DOHH2 (cell line): ENCODE results near the gene CAPN11.
A peak's percentile ranks its signal among the peaks of the same experiment; 100 is the strongest.

ENCODE experiments used
- H3F3A ChIP-seq: fragments of 200-600 bp; sonication (generic), shearing (Covaris generic); 2 replicates; pipeline ENCODE4 v1.6.0; 2016; ENCODE audit warnings: antibody characterized with exemption, mild to moderate bottlenecking; ENCODE audit not compliant: control insufficient read depth, insufficient read depth
- H3K27ac ChIP-seq: fragments of 200-600 bp; sonication (generic); 2 replicates; pipeline ENCODE4 v1.5.1; 2014; ENCODE audit warnings: low read depth, mild to moderate bottlenecking, low read length, moderate library complexity
- H3K27me3 ChIP-seq: fragments of 200-600 bp; sonication (generic); 2 replicates; pipeline ENCODE4 v1.6.1; 2014; ENCODE audit warnings: mild to moderate bottlenecking, low read length, mixed read lengths; ENCODE audit not compliant: control insufficient read depth
- H3K36me3 ChIP-seq: fragments of 200-600 bp; sonication (generic); 2 replicates; pipeline ENCODE4 v1.6.1; 2014; ENCODE audit warnings: mild to moderate bottlenecking, low read length, moderate library complexity, mixed read lengths; ENCODE audit not compliant: control insufficient read depth
- H3K4me1 ChIP-seq: fragments of 200-600 bp; sonication (generic); 2 replicates; pipeline ENCODE4 v1.6.1; 2014; ENCODE audit warnings: mild to moderate bottlenecking, low read length, mixed read lengths; ENCODE audit not compliant: control insufficient read depth
- H3K4me2 ChIP-seq: fragments of 200-600 bp; sonication (generic); 2 replicates; pipeline ENCODE4 v1.6.0; 2014; ENCODE audit warnings: mild to moderate bottlenecking, low read length, moderate library complexity
- H3K4me3 ChIP-seq: fragments of 200-600 bp; sonication (generic); 2 replicates; pipeline ENCODE4 v1.5.1; 2014; ENCODE audit warnings: mild to moderate bottlenecking, low read length, mixed read lengths
- H3K79me2 ChIP-seq: fragments of 200-600 bp; sonication (generic); 2 replicates; pipeline ENCODE4 v1.6.1; 2014; ENCODE audit warnings: mild to moderate bottlenecking, low read length, mixed read lengths; ENCODE audit not compliant: control insufficient read depth
- H3K9me2 ChIP-seq: fragments of 200-600 bp; sonication (generic); replicated peaks from 2 replicates; pipeline ENCODE4 v1.6.1; 2014; ENCODE audit warnings: mild to moderate bottlenecking, low read length, mixed read lengths; ENCODE audit not compliant: control insufficient read depth
- H3K9me3 ChIP-seq: fragments of 200-600 bp; sonication (generic); 2 replicates; pipeline ENCODE4 v1.6.1; 2014; ENCODE audit warnings: antibody characterized with exemption, low read length, mixed read lengths; ENCODE audit not compliant: control insufficient read depth, insufficient read depth
- H4K20me1 ChIP-seq: fragments of 200-600 bp; sonication (generic); 2 replicates; pipeline ENCODE4 v1.6.0; 2014; ENCODE audit warnings: low read depth, mild to moderate bottlenecking, antibody characterized with exemption, low read length, moderate library complexity; ENCODE audit not compliant: control insufficient read depth, insufficient read depth
- CTCF ChIP-seq: fragments of 200-600 bp; sonication (generic); IDR thresholded peaks from one replicate; pipeline ENCODE4 v1.5.1; 2014; ENCODE audit warnings: antibody characterized with exemption, mild to moderate bottlenecking, low read depth, low read length; ENCODE audit not compliant: poor library complexity, severe bottlenecking
- EZH2phosphoT487 ChIP-seq: fragments of 200-600 bp; sonication (generic); IDR thresholded peaks from 2 replicates; pipeline ENCODE4 v1.6.1; 2017; ENCODE audit warnings: borderline replicate concordance, mild to moderate bottlenecking, antibody characterized with exemption, low read length, moderate library complexity, mixed read lengths

CAPN11 gene

GRCh38 chr6:44123544-44123943 is 35.1 kb upstream of the CAPN11 start:
- no peak for TF ChIP-seq CTCF
- no peak for TF ChIP-seq EZH2phosphoT487
- peaks cover 62% of the 10 kb centered on the region for H3K4me1 ChIP-seq
- H3K9me3 ChIP-seq: no peaks in the 10 kb centered on the region
- H3K79me2 ChIP-seq: peaks cover 92% of the 10 kb centered on the region
- no peaks in the 10 kb centered on the region for H3K9me2 ChIP-seq
- no peaks in the 10 kb centered on the region for H3F3A ChIP-seq
- peak overlapping the region; percentile 19 for H3K4me3 ChIP-seq
- H4K20me1 ChIP-seq: peaks cover 48% of the 10 kb centered on the region
- H3K4me2 ChIP-seq: peak overlapping the region; percentile 72
- peaks cover 60% of the 10 kb centered on the region for H3K36me3 ChIP-seq
- no peak overlapping the region for H3K27ac ChIP-seq
- H3K27me3 ChIP-seq: peaks cover 3% of the 10 kb centered on the region; the same call in 1 of the 2 replicates

GRCh38 chr6:44126320-44127149 is 32.1 kb upstream of the CAPN11 start:
- peaks cover 5% of the 10 kb centered on the region; the same call in 1 of the 2 replicates for H3K27me3 ChIP-seq
- no peaks in the 10 kb centered on the region for H3K9me2 ChIP-seq
- H3K4me3 ChIP-seq: peak overlapping the region; percentile 98
- 0 out of 2 replicates have a peak, but pooled peaks cover 4% of the 10 kb centered on the region for H3F3A ChIP-seq
- H3K27ac ChIP-seq: peak overlapping the region; percentile 28; the same call in 1 of the 2 replicates
- peaks cover 43% of the 10 kb centered on the region for H3K36me3 ChIP-seq
- H3K9me3 ChIP-seq: no peaks in the 10 kb centered on the region
- TF ChIP-seq CTCF: no peak
- no peak for TF ChIP-seq EZH2phosphoT487
- peak overlapping the region; percentile 72 for H3K4me2 ChIP-seq
- H3K4me1 ChIP-seq: peaks cover 57% of the 10 kb centered on the region
- H3K79me2 ChIP-seq: peaks cover 62% of the 10 kb centered on the region
- peaks cover 37% of the 10 kb centered on the region for H4K20me1 ChIP-seq

- Histone ChIP-seq H3K9me3 (no peaks in the 10 kb centered on the region), H3K27me3 (peaks cover 5% of the 10 kb centered on the region; the same call in 1 of the 2 replicates), H3K4me3 (peak within 1 kb of the TSS; percentile 98), H3K79me2 (peaks cover 54% of the 10 kb centered on the region), H4K20me1 (peaks cover 37% of the 10 kb centered on the region), H3K36me3 (peaks cover 42% of the 10 kb centered on the region), H3K4me1 (peaks cover 48% of the 10 kb centered on the region), H3K4me2 (peak within 1 kb of the TSS; percentile 91), H3K27ac (peak within 1 kb of the TSS; percentile 28; the same call in 1 of the 2 replicates), H3K9me2 (no peaks in the 10 kb centered on the region), H3F3A (0 out of 2 replicates have a peak, but pooled peaks cover 4% of the 10 kb centered on the region)
- TF ChIP-seq EZH2phosphoT487 (no peak), CTCF (no peak)
Observed at GRCh38 chr6:44127186-44128019, 31.2 kb upstream of the CAPN11 start, which contains the start of the genes MRPL14 and TMEM63B. MRPL14 (minus strand) TSS chr6:44127452; CDS start chr6:44116611, 10,841 bp downstream. TMEM63B (plus strand) TSS chr6:44127554; CDS start chr6:44134585, 7,031 bp downstream.
